ENCODE measurements around the gene TENM4. TPM values are rescaled to one million over a fixed set of nuclear protein-coding genes. Genes with fewer than 3 reads are reported as not detected.

Gene TENM4
- total RNA-seq, 4 donors from 2014 or later, result 0.02 to 0.82 (median 0.23) TPM

GRCh38 chr11:79249295-79249993 lies 191.4 kb downstream of the TENM4 start:
- Histone ChIP-seq H3K27me3 (no peaks in the 10 kb centered on the region), H3K4me3 (no peak overlapping the region), H3K4me1 (no peaks in the 10 kb centered on the region), H3K27ac (no peak overlapping the region), H3K36me3 (no peaks in the 10 kb centered on the region), H3K9me3 (no peaks in the 10 kb centered on the region)
- TF ChIP-seq POLR2A (IDR thresholded peaks at IDR 0.05) (no peak), CTCF (IDR thresholded peaks at IDR 0.05 in 4 of 5, conservative IDR thresholded peaks at IDR 0.05 in 1 of 5) (no peak)
- in situ Hi-C loops (cut with MboI; ENCODE audit: low sequenced_read_pairs in 4 of 4) (no loop called here), intact Hi-C loops (cut with DNase I; ENCODE audit: low total_unique reads) (loop anchor here (10.0 kb wide), 1 partner anchor 185 kb away; no protein-coding TSS in a partner anchor)
- DNase-seq, result no peak
- ATAC-seq, result no peak

- intact Hi-C loops (cut with DNase I; ENCODE audit: low total_unique reads), result loop anchor here (10.0 kb wide), 1 partner anchor 190 kb away; no protein-coding TSS in a partner anchor
- Histone ChIP-seq H3K4me3 (no peak overlapping the region), H3K36me3 (no peaks in the 10 kb centered on the region), H3K27me3 (no peaks in the 10 kb centered on the region), H3K4me1 (no peaks in the 10 kb centered on the region), H3K27ac (peak overlapping the region in 2 of 4 donors; percentile 25 to 42), H3K9me3 (no peaks in the 10 kb centered on the region)
- TF ChIP-seq POLR2A (IDR thresholded peaks at IDR 0.05) (no peak), CTCF (IDR thresholded peaks at IDR 0.05 in 4 of 5, conservative IDR thresholded peaks at IDR 0.05 in 1 of 5) (no peak)
- ATAC-seq (no peak), DNase-seq (no peak)
- in situ Hi-C loops (cut with MboI; ENCODE audit: low sequenced_read_pairs in 4 of 4), result no loop called here
Observed at GRCh38 chr11:79244798-79245197, 196.0 kb downstream of the TENM4 start.

- DNase-seq (peak in 1 of 2 donors; percentile 34), ATAC-seq (peak; percentile 82 to 83)
- H3K9me3 ChIP-seq, result no peaks in the 10 kb centered on the region
- intact Hi-C loops (cut with DNase I; ENCODE audit: low total_unique reads), result loop anchor here (10.0 kb wide), 1 partner anchor 190 kb away; no protein-coding TSS in a partner anchor
- H3K27me3 ChIP-seq, result no peaks in the 10 kb centered on the region
- H3K27ac ChIP-seq, result peak overlapping the region in 3 of 4 donors; percentile 25 to 54 (median 42)
- H3K4me1 ChIP-seq, result no peaks in the 10 kb centered on the region
- TF ChIP-seq CTCF (IDR thresholded peaks at IDR 0.05 in 4 of 5, conservative IDR thresholded peaks at IDR 0.05 in 1 of 5), result no peak
- TF ChIP-seq POLR2A (IDR thresholded peaks at IDR 0.05), result no peak
- H3K4me3 ChIP-seq, result no peak overlapping the region
- in situ Hi-C loops (cut with MboI; ENCODE audit: low sequenced_read_pairs in 4 of 4), result no loop called here
- no peaks in the 10 kb centered on the region for H3K36me3 ChIP-seq
Observed at GRCh38 chr11:79244241-79244772, 196.5 kb downstream of the TENM4 start.

GRCh38 chr11:79243422-79244210 lies 197.2 kb downstream of the TENM4 start:
- no peak for TF ChIP-seq POLR2A (IDR thresholded peaks at IDR 0.05)
- no peak for TF ChIP-seq CTCF (IDR thresholded peaks at IDR 0.05 in 4 of 5, conservative IDR thresholded peaks at IDR 0.05 in 1 of 5)
- H3K27ac ChIP-seq, result peak overlapping the region in 3 of 4 donors; percentile 25 to 54 (median 42)
- in situ Hi-C loops (cut with MboI; ENCODE audit: low sequenced_read_pairs in 4 of 4) (no loop called here), intact Hi-C loops (cut with DNase I; ENCODE audit: low total_unique reads) (loop anchor here (10.0 kb wide), 1 partner anchor 191 kb away; no protein-coding TSS in a partner anchor)
- ATAC-seq (no peak), DNase-seq (peak in 1 of 2 donors; percentile 21)
- no peaks in the 10 kb centered on the region for H3K4me1 ChIP-seq
- no peaks in the 10 kb centered on the region for H3K36me3 ChIP-seq
- no peaks in the 10 kb centered on the region for H3K9me3 ChIP-seq
- H3K27me3 ChIP-seq, result no peaks in the 10 kb centered on the region
- no peak overlapping the region for H3K4me3 ChIP-seq

Measured in gastrocnemius medialis (tissue), 4 donors.